GOT3 (cell line): ENCODE results near the gene USP11.

Experiments
- DNase-seq: peaks from one replicate; lab custom pipeline; 2025; ENCODE audit warnings: mixed read lengths; lab: John Stamatoyannopoulos, UW

Gene USP11

DNA sequence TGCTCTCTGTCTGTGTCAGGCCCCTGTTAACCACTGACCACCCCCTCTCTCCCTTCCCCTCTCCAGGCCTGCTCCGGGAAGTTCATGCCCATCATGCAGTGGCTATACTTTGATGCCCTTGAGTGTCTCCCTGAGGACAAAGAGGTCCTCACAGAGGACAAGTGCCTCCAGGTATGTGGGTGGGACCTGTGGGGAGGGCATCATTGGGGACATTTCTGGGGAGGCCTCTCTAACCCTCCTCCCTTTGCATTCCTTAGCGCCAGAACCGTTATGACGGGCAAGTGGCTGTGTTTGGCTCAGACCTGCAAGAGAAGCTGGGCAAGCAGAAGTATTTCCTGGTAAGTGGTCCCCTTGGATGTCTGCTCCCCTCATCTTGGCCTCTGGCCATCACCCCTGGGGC lies 29.9 kb upstream of the USP11 start:
- no peak for DNase-seq

DNA sequence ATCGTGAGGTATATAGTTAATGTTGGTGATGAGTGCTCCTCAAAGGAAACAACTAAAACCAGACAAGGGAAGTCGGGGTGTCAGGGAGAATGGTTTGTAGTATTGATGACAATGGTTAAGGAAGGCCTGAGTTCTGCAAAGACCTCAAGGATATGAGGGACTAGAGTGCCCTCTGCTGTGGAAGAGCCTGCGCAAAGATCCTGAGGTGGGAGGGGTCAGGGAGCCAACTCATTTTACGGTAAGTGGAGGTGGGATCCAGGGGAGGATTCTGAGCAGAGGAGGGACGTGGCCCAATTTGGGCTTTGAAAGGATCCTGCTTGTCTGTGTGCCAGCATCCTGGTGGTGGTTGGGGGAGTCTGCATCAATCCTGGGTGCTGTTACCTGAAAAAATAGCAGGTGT lies 27.8 kb upstream of the USP11 start:
- DNase-seq, result no peak

DNA sequence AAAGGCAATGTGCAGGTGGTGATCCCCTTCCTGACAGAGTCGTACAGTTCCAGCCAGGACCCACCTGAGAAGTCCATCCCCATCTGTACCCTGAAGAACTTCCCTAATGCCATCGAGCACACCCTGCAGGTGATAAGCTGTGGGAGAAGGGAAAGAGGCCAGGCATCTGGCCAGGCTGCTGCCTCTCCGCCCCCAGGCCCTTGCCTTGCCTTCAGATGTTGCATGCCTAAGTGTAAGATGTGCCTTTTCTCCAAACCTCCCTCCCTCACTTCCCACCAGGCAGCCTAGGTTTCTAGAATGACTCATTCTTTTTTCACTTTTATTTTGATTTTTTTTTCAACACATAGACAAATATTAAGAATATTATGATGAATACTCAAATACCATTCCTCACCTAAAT lies 26.5 kb upstream of the USP11 start:
- no peak for DNase-seq

DNA sequence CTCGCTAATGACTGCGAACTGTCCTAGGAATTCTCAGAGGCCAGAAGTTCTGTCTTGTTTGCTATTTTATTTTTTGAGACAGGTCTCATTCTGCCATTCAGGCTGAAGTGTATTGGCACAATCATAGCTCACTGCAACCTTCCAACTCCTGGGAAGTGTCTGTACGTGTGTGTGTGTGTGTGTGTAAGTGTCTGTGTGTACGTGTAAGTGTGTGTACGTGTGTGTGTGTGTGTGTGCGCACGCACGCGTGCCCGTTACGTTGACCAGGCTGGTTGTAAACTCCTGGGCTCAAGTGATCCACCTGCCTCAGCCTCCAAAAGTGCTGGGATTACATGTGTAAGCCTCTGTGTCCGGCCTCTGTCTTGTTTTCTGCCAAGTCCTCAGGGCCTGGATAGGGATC lies 24.7 kb upstream of the USP11 start:
- no peak for DNase-seq

- DNase-seq, result no peak
Observed at GRCh38 chrX:47209508-47210238, 23.1 kb upstream of the USP11 start.

- no peak for DNase-seq
Observed at GRCh38 chrX:47210661-47211425, 22.0 kb upstream of the USP11 start.

- no peak for DNase-seq
Observed at GRCh38 chrX:47212381-47213293, 20.2 kb upstream of the USP11 start.

- no peak for DNase-seq
Observed at GRCh38 chrX:47214435-47215077, 18.3 kb upstream of the USP11 start.

DNA sequence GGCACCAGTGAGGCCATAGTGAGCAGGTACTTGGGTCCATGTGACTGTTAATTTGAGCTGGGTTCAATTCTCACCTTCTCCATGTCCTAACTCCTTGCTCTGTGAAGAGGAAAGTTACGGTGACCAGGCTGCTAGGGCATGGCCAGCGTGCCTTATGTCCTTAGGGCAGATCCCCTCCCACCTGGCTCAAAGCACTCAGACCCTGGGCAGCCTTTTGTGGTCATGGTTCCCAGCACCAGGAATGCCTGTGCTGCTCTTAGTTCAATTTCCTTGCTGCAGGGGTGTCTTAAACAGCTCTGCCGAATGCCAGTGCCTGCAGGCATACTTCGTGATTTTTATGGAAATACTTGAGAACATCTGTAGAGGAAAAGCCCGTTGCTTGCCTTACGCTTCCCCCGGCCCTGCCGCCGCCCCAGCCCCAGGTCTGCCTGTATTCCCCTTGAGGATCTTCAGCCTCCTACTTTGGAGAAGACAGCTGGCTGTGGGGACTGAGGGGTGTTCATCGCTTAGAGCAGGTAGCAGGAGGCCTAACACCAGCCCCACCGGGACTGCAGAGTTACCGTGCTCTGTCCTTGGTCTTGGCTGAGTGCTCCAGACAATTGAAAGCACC lies 17.4 kb upstream of the USP11 start:
- no peak for DNase-seq

DNA sequence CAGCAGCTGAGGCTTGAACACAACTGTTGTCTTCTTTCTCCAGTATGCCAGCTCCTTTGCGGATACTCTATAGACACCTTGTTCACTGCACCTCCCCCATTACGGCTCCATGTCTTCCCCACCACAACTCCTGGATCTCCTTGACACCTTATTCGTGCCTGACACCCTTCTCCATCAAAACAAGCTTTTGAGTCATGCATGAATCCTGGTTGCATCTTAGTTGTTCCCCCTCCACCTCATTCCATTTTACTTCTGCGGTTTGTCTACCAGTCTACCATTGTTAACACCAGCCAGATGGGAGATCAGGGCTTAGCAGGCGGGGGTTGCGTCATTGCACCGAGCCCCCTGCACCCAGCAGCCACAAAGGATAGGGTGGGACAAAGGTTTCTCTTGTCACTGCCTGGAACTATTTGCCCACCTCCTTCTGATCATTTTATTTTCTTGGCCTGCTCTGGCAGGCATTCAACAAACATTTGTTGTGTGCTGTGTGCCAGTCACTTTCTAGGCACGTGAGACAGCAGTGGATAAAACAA lies 16.4 kb upstream of the USP11 start:
- no peak for DNase-seq

GRCh38 chrX:47217121-47217851 lies 15.5 kb upstream of the USP11 start:
- no peak for DNase-seq

GRCh38 chrX:47217852-47218279 lies 14.9 kb upstream of the USP11 start:
- DNase-seq, result peak; percentile 85

DNA sequence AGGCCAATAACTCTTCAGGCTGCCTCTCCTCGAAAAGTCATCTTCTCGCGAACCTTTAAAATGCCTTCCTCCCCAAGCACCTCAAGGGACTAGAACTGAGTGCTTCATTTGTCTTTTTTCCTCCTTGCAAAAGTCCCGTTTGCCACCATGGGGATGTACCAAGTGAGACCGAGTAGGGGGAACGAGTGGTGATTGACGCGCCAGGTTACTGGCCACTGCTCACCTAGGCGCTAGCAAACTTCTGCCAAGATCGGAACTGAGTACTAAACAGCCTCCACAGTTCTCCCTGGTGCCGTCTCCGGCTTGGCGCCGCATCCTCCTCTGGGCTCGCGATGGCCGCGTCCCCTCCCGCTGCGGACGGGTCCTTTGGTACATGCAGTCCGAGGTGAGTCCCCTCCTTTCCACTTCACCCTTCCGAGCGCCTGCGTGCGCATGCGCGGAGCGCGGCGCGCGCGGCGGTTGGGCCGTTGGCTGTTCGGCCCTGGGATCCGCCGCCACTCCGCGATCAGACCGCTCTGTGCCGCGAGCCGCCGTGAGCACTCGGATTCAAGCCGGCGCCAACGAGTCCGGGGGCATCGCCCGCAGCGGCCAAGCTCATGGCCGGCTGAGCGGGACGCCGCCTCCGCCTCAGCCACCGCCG lies 14.4 kb upstream of the USP11 start, which contains the start of gene CDK16:
Gene CDK16 (plus strand): TSS at position 402 of the 640 bp plus-strand sequence. CDS start 4,877 bp downstream, outside the sequence.
- peak; percentile 44 for DNase-seq

DNA sequence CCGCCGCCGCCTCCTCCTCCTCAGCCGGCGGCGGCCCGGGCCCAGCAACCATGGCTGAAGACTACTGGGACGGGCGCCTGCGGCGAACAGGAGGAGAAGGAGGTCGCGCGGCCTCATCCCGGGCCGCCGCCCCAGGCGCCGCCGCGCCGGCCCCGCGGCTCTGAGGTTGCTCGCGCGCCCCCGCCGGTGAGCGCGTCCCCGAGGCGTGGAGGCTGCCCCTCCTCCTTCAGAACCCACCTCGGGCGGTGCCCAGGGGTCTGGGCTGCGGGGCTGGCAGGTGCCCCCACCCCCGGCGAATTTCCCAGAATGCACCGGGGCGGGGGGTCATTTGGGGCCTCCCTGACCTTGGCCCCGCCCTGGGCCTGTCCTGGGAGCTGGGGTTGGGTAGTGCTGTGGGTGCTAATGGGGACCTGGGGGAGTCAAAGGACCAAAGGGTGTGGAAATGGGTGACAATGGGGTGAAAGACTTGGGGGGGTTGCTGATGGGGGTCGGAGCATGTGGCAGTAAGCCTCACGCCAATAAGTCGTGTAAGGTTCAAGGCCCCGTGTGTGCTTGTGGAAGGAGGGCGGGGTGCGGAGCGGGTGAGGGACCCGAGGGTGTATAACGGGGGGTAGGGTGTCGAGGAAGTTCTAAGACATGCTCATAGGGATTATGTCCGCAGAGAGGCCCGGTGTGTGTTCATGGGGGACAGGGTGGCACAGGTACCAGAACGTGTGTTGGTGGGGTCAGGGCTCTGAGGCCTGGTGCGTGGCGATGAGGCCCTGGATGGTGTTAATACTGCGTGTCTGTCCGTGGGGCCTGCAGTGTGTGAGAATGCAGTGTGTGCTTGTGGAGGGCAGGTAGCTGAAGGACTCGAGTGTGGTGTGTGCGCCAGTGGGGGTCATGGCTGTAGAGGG lies 13.6 kb upstream of the USP11 start:
- no peak for DNase-seq

- DNase-seq, result no peak
Observed at GRCh38 chrX:47221756-47222155, 11.1 kb upstream of the USP11 start.

- DNase-seq, result no peak
Observed at GRCh38 chrX:47222751-47223350, 10.0 kb upstream of the USP11 start.

- DNase-seq, result no peak
Observed at GRCh38 chrX:47223476-47224250, 9.1 kb upstream of the USP11 start.
